ENCODE data around the gene MX1. TPM values are rescaled to one million over a fixed set of nuclear protein-coding genes. Genes with fewer than 3 reads are reported as not detected.
A peak's percentile ranks its signal among the peaks of the same experiment; 100 is the strongest.

Gene MX1
- total RNA-seq, 1 donor from 2014 or later, result 420 TPM

- Histone ChIP-seq H4K20me1 (ENCODE audit: insufficient read depth, low read length) (no peaks in the 10 kb centered on the region), H3K79me2 (ENCODE audit: insufficient read depth, low read length) (no peaks in the 10 kb centered on the region), H3K36me3 (ENCODE audit: insufficient read depth, low read length) (no peaks in the 10 kb centered on the region), H3K4me3 (ENCODE audit: insufficient read depth, low read depth, low read length) (no peak within 1 kb of the TSS), H3K4me1 (ENCODE audit: insufficient read depth, low read length) (no peaks in the 10 kb centered on the region), H2AFZ (ENCODE audit: low read depth, low read length) (no peak within 1 kb of the TSS), H3K27ac (ENCODE audit: low read depth, low read length) (no peak within 1 kb of the TSS), H3K9me3 (ENCODE audit: insufficient read depth, low read depth, low read length) (no peaks in the 10 kb centered on the region), H3K4me2 (ENCODE audit: low read length) (peak within 1 kb of the TSS; percentile 44), H3K27me3 (ENCODE audit: insufficient read depth, low read length) (peaks cover 48% of the 10 kb centered on the region), H3K9ac (ENCODE audit: low read length) (no peak within 1 kb of the TSS)
- no peak for FAIRE-seq
- Mint-ChIP-seq H3K36me3 (ENCODE audit: low read depth, unreplicated experiment) (peaks cover 2% of the 10 kb centered on the region), H3K4me1 (ENCODE audit: low read depth, unreplicated experiment) (no peaks in the 10 kb centered on the region), H3K27ac (ENCODE audit: unreplicated experiment) (no peak within 1 kb of the TSS), H3K27me3 (ENCODE audit: low read depth, unreplicated experiment) (peaks cover 68% of the 10 kb centered on the region), H3K4me3 (ENCODE audit: unreplicated experiment) (peak within 1 kb of the TSS; percentile 14), H3K9me3 (ENCODE audit: unreplicated experiment) (peaks cover 2% of the 10 kb centered on the region)
- no peak for DNase-seq (ENCODE audit: low read depth)
- TF ChIP-seq EZH2 (IDR thresholded peaks at IDR 0.05; ENCODE audit: insufficient read depth, low read length) (no peak), CTCF (IDR thresholded peaks at IDR 0.05; ENCODE audit: insufficient read depth, low read depth, low read length) (no peak)
Observed at GRCh38 chr21:41507521-41508414, 81.7 kb downstream of the MX1 start, which contains the start of gene TMPRSS2. TSS of gene TMPRSS2 (minus strand) at chr21:41508158. CDS start at chr21:41498133, 10,025 bp downstream.

GRCh38 chr21:41508415-41509144, 82.5 kb downstream of the MX1 start:
- H4K20me1 ChIP-seq (ENCODE audit: insufficient read depth, low read length), result no peaks in the 10 kb centered on the region
- H3K27ac ChIP-seq (ENCODE audit: low read depth, low read length), result no peak overlapping the region
- H2AFZ ChIP-seq (ENCODE audit: low read depth, low read length), result no peak overlapping the region
- Mint-ChIP-seq H3K4me1 (ENCODE audit: low read depth, unreplicated experiment) (no peaks in the 10 kb centered on the region), H3K27me3 (ENCODE audit: low read depth, unreplicated experiment) (peaks cover 71% of the 10 kb centered on the region), H3K27ac (ENCODE audit: unreplicated experiment) (no peak overlapping the region), H3K9me3 (ENCODE audit: unreplicated experiment) (peaks cover 5% of the 10 kb centered on the region), H3K36me3 (ENCODE audit: low read depth, unreplicated experiment) (peaks cover 2% of the 10 kb centered on the region), H3K4me3 (ENCODE audit: unreplicated experiment) (no peak overlapping the region)
- peaks cover 48% of the 10 kb centered on the region for H3K27me3 ChIP-seq (ENCODE audit: insufficient read depth, low read length)
- no peak overlapping the region for H3K9ac ChIP-seq (ENCODE audit: low read length)
- H3K4me1 ChIP-seq (ENCODE audit: insufficient read depth, low read length), result no peaks in the 10 kb centered on the region
- H3K4me3 ChIP-seq (ENCODE audit: insufficient read depth, low read depth, low read length), result no peak overlapping the region
- no peaks in the 10 kb centered on the region for H3K9me3 ChIP-seq (ENCODE audit: insufficient read depth, low read depth, low read length)
- DNase-seq (ENCODE audit: low read depth) (no peak), FAIRE-seq (no peak)
- TF ChIP-seq EZH2 (IDR thresholded peaks at IDR 0.05; ENCODE audit: insufficient read depth, low read length) (no peak), CTCF (IDR thresholded peaks at IDR 0.05; ENCODE audit: insufficient read depth, low read depth, low read length) (no peak)
- H3K4me2 ChIP-seq (ENCODE audit: low read length), result no peak overlapping the region
- no peaks in the 10 kb centered on the region for H3K79me2 ChIP-seq (ENCODE audit: insufficient read depth, low read length)
- no peaks in the 10 kb centered on the region for H3K36me3 ChIP-seq (ENCODE audit: insufficient read depth, low read length)

Other genes with a start within 250 kb of the MX1 start
- gene FAM3B, start 109.4 kb upstream of the MX1 start, total RNA-seq, result not detected in 2 replicates
- 8.6 and 13.8 TPM in 2 replicates for gene MX2, start 64.2 kb upstream of the MX1 start, total RNA-seq
- gene TMPRSS2, start 81.9 kb downstream of the MX1 start, total RNA-seq, result 0.84 and 0.89 TPM in 2 replicates